ENCODE measurements around the gene COMMD7. TPM values are rescaled to one million over a fixed set of nuclear protein-coding genes. Genes with fewer than 3 reads are reported as not detected.

COMMD7 gene
- total RNA-seq, 1 donor: 61.2 TPM

Other genes with a start within 250 kb of the COMMD7 start
- 5.9 and 6.2 TPM in 2 replicates for gene NOL4L, start 158.1 kb downstream of the COMMD7 start, total RNA-seq
- under 0.01 and 0.29 TPM in 2 replicates for gene C20orf203, start 69.5 kb downstream of the COMMD7 start, total RNA-seq
- 2.4 and 2.5 TPM in 2 replicates for gene DNMT3B, start 18.9 kb upstream of the COMMD7 start, total RNA-seq
- gene MAPRE1, start 76.5 kb upstream of the COMMD7 start, total RNA-seq: 74.8 and 80.3 TPM in 2 replicates
- 1.4 TPM in 1 of 2 replicates, not detected in the other for gene EFCAB8, start 115.5 kb upstream of the COMMD7 start, total RNA-seq